ENCODE data around the gene ATG10.
"Not testable (repeated sequence)": the region's sequence is repeated elsewhere in the genome, so short reads cannot be mapped to it uniquely, and the experiment has no call there.

Gene ATG10

DNA sequence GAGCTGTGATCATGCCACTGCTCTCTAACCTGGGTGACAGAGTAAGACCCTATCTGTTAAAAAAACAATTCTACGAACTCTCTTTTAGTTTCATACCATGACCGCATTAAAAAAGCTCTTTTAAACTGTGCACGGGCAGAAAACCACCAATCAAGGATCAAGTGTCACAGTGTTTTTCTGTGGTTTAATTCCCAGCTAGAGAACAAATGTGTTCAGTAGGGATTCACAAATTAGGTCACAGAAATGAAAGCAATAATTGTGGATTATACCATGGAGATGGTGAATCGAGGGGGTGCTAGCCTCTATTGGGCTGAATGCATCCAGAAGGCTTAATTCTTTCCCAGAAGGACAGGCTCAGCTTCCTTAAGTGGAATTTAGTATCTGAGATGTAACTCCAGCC lies 79.1 kb downstream of the ATG10 start:
- H3K9me3 Mint-ChIP-seq = peaks cover 15% of the 10 kb centered on the region
- no peak overlapping the region for H3K4me3 Mint-ChIP-seq
- H3K27me3 Mint-ChIP-seq (ENCODE audit: low read depth) = no peaks in the 10 kb centered on the region
- peaks cover 3% of the 10 kb centered on the region for H3K4me1 Mint-ChIP-seq
- H3K27ac Mint-ChIP-seq = no peak overlapping the region
- TF ChIP-seq, protein P1, sequence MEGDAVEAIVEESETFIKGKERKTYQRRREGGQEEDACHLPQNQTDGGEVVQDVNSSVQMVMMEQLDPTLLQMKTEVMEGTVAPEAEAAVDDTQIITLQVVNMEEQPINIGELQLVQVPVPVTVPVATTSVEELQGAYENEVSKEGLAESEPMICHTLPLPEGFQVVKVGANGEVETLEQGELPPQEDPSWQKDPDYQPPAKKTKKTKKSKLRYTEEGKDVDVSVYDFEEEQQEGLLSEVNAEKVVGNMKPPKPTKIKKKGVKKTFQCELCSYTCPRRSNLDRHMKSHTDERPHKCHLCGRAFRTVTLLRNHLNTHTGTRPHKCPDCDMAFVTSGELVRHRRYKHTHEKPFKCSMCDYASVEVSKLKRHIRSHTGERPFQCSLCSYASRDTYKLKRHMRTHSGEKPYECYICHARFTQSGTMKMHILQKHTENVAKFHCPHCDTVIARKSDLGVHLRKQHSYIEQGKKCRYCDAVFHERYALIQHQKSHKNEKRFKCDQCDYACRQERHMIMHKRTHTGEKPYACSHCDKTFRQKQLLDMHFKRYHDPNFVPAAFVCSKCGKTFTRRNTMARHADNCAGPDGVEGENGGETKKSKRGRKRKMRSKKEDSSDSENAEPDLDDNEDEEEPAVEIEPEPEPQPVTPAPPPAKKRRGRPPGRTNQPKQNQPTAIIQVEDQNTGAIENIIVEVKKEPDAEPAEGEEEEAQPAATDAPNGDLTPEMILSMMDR (IDR thresholded peaks at IDR 0.05; ENCODE audit: unreplicated experiment in 3 of 3) = no peak
- H3K36me3 Mint-ChIP-seq (ENCODE audit: low read depth) = peaks cover 9% of the 10 kb centered on the region

DNA sequence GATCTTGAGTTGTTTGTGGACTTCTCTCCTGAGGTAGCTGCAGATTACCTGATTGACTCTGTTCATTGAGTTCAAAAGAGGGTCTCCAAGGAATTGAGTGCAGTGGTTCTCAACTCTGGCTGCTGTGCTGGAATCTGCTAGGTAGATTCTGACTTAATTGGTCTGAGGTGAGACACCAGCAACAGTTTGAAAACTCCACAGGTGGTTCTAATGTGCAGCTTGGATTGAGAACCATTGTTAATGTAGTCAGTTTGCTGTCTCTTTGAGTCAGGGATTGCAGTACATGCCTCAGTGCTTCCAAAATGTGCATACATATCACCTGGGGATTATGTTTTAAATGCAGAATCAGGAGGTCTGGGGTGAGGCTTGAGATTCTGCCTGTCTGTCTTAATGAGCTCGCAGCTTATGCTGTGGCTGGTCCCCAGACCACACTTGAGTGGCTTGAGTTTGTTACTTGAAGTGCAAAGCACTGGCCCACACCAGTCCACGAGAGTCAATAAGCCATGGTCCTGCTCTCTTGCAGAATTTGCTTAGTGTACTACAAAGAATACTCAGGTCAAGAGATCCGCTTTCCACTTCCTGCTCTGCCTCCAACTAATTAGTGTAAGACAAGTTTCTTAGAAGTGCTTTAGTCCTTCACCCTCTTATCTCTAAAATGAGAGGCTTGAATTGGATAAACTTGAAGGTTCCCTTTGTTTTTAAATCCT lies 82.3 kb downstream of the ATG10 start:
- TF ChIP-seq, protein P1 (IDR thresholded peaks at IDR 0.05; ENCODE audit: unreplicated experiment in 3 of 3) = no peak
- H3K4me1 Mint-ChIP-seq = no peaks in the 10 kb centered on the region
- H3K36me3 Mint-ChIP-seq (ENCODE audit: low read depth) = no peaks in the 10 kb centered on the region
- H3K9me3 Mint-ChIP-seq = peaks cover 7% of the 10 kb centered on the region
- no peak overlapping the region for H3K27ac Mint-ChIP-seq
- no peak overlapping the region for H3K4me3 Mint-ChIP-seq
- no peaks in the 10 kb centered on the region for H3K27me3 Mint-ChIP-seq (ENCODE audit: low read depth)

- TF ChIP-seq, protein P1 (IDR thresholded peaks at IDR 0.05; ENCODE audit: unreplicated experiment in 3 of 3) = no peak
- Mint-ChIP-seq H3K27ac (no peak overlapping the region), H3K9me3 (peaks cover under 1% of the 10 kb centered on the region), H3K27me3 (ENCODE audit: low read depth) (no peaks in the 10 kb centered on the region), H3K36me3 (ENCODE audit: low read depth) (no peaks in the 10 kb centered on the region), H3K4me1 (no peaks in the 10 kb centered on the region), H3K4me3 (no peak overlapping the region)
Measured at GRCh38 chr5:82057051-82057450, 85.2 kb downstream of the ATG10 start.

GRCh38 chr5:82058710-82059109 lies 86.9 kb downstream of the ATG10 start:
- Mint-ChIP-seq H3K36me3 (ENCODE audit: low read depth) (no peaks in the 10 kb centered on the region), H3K27me3 (ENCODE audit: low read depth) (no peaks in the 10 kb centered on the region), H3K9me3 (no peaks in the 10 kb centered on the region), H3K4me1 (no peaks in the 10 kb centered on the region), H3K27ac (no peak overlapping the region), H3K4me3 (no peak overlapping the region)
- TF ChIP-seq, protein P1 (IDR thresholded peaks at IDR 0.05; ENCODE audit: unreplicated experiment in 3 of 3) = no peak

- H3K36me3 Mint-ChIP-seq (ENCODE audit: low read depth) = no peaks in the 10 kb centered on the region
- TF ChIP-seq, protein P1 (IDR thresholded peaks at IDR 0.05; ENCODE audit: unreplicated experiment in 3 of 3) = no peak
Measured at GRCh38 chr5:82066791-82067190, 95.0 kb downstream of the ATG10 start.

DNA sequence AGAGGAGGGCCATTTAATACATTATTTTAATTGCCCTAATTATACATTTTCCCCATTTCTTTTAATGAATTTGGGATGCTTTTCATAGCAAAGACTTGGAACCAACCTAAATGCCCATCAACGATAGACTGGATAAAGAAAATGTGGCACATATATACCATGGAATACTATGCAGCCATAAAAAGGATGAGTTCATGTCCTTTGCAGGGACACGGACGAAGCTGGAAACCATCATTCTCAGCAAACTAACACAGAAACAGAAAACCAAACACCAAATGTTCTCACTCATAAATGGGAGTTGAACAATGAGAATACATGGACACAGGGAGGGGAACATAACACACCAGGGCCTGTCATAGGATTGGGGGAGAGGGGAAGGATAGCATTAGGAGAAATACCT lies 96.2 kb downstream of the ATG10 start:
- H3K36me3 Mint-ChIP-seq (ENCODE audit: low read depth); H3K4me1 Mint-ChIP-seq; H3K9me3 Mint-ChIP-seq; H3K27me3 Mint-ChIP-seq (ENCODE audit: low read depth); H3K27ac Mint-ChIP-seq; H3K4me3 Mint-ChIP-seq: not testable (repeated sequence)

More at GRCh38 chr5:82066791-82067190, 95.0 kb downstream of the ATG10 start:
- no peaks in the 10 kb centered on the region for H3K4me1 Mint-ChIP-seq
- H3K27me3 Mint-ChIP-seq (ENCODE audit: low read depth) = no peaks in the 10 kb centered on the region
- no peak overlapping the region for H3K4me3 Mint-ChIP-seq
- H3K9me3 Mint-ChIP-seq = no peaks in the 10 kb centered on the region
- no peak overlapping the region for H3K27ac Mint-ChIP-seq
